Left colon (tissue), 2 donors: ENCODE results near the gene ZXDC. TPM values are rescaled to one million over a fixed set of nuclear protein-coding genes. Genes with fewer than 3 reads are reported as not detected.

Experiments
- ATAC-seq: fragments of 200-7000 bp; cut with Tn5 transposase; one replicate; pipeline ENCODE4 v1.9.1; 2020; ENCODE audit warnings: mild to moderate bottlenecking, moderate library complexity
- DNase-seq, 2 donors: peaks; one replicate each; pipeline ENCODE4 v3.0.0-alpha.2; 2020
- intact Hi-C, 2 donors: fragments of 100-400 bp; cut with DNase I in 1 of 2; cut with micrococcal nuclease in 1 of 2; formaldehyde crosslinking; loops; one replicate each; pipeline versions ENCODE4 v1.11.2 to v1.14.0; 2022; cut with DNase I, micrococcal nuclease
- total RNA-seq, 2 donors: library from RNA; stranded (reverse); fragmentation: NEBNext Ultra II Directional; extraction: Animal tissue kit (Norgen Biotek cat#: 25700); gene quantifications; one replicate each; pipeline ENCODE4 v1.2.1, GENCODE V29; 2021
- donor health status: DM: no; HTN: no; CAD: no.
- donor health status: DM: yes; HTN: yes; CAD: no.

The ZXDC gene
- total RNA-seq, 2 donors from 2014 or later, result 25.7 to 30.2 TPM

DNA sequence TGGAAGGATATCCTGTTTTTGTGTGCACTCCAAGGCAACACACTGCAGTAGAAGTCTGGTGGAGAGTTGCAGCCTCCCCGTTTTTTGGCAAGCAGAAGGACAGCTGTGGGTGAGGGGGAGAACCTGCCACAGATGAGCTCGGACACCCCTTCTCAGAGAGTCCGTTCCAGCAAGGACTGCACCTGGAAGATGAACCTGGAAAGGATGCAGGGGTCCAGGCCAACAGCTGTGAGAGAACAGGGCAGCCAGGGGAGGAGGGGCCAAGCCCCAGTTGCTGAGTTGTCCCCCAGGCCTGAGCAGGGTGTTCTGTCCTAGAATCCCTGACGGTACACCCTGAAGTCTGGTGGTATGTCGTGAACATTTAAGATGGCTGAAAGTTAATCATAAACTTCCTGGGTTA is 30.2 kb downstream of the ZXDC start:
- no peak for ATAC-seq
- DNase-seq, result no peak
- intact Hi-C loops, result no loop called here

DNA sequence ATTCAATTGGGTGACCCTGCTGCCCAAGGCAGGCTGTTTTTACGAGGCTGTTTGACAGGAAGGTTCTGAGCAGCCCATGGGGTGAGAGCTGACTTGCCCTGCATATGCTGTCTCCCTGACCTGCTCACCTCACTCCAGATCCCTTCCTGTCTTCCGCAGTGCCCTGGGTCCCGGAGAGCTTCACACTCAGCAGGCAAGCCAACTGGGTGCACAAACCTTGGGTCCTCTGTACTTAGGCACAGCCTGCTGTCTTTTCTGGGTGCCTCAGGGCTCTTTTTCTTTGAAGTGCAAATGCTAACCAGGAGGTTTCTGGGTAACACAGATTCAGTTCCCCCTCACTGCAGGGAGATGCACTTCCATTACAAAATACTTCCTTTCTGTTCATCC is 32.8 kb downstream of the ZXDC start:
- intact Hi-C loops, result no loop called here
- no peak for ATAC-seq
- no peak for DNase-seq

DNA sequence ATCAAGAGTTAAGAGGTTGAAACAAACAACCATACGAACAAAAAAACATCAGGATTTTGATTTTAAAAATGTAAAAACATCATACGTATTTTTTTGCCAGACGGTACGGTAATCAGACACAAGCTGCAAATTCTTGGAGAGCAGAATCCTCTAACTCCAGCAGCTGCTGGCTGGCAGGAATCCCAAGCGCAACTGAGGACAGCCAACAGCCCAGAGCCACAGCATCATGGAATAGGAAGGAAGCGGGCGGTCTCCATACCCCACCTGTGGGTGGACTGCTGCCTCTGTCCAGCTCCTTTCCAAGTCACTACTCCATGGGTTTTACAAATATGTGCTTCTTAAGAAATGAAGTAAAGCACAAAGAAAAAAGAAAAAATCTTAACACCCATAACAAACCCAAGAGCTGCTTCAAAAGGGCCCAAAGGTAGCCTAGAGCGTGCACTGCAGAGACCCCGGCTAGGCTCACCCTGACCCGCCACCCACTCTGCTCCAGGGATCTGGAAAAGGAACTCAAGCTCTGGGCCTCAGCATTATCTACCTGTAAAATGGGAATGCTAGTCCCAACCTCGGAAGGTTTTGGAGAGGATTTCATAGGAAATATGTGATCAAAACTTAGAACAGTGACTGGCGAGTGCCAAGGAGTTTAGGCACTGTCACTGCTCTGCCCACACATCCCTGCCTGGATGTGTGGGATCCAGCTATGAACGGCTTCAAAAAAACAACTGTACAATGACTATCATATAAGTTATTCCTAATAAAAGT is 33.4 kb downstream of the ZXDC start:
- DNase-seq, result no peak
- ATAC-seq, result no peak
- intact Hi-C loops, result no loop called here

GRCh38 chr3:126441256-126441880 is 34.3 kb downstream of the ZXDC start:
- intact Hi-C loops, result no loop called here
- ATAC-seq, result no peak
- DNase-seq, result no peak

DNA sequence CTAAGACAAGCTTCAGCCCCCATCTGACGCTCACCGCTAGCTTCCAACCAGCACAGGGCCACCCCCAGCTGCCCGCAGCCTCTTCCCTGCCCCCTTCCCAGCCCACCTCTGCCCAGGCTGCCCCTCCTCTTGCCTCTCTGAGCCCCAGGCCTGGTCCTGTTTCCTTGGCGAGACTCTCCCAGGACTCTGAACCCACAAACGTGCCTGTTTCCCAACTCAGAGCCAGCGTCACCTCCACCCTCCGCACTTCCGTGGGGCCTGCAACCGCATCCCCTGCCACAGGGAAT is 35.0 kb downstream of the ZXDC start:
- ATAC-seq (no peak), DNase-seq (no peak)
- intact Hi-C loops, result no loop called here

GRCh38 chr3:126439968-126440708 is 35.6 kb downstream of the ZXDC start:
- ATAC-seq, result no peak
- intact Hi-C loops, result no loop called here
- no peak for DNase-seq

DNA sequence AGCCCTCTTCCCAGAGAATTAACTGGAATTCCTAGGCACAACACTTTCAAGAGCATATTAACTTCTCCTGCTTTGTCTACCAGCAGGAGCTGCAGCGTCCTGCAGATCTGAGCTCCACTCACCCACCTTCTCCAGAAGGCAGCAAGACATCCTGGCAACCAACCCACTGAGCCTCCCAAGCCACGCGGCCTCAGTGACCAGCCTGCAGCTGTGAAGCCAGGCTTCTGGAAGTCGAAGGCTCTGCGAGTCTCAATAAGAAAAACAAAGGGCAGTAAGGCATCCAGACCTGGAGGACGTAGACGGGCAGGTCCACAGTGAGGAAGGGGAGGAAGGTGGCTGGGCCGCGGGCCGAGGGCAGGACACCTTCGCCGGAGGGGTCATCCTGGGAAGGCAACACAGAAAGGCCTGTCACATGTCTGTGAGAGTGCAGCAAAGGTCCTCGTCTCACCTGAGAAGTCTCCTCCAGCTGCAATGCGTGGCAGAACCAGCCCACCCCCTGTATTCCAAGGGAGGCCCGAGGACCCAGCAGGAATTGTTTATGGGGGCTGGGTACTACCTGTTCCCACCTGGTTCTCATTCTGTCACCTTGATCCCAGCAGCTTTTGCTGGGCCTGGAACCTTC is 36.2 kb downstream of the ZXDC start:
- DNase-seq (no peak), ATAC-seq (no peak)
- intact Hi-C loops, result no loop called here

GRCh38 chr3:126438746-126439145 is 36.9 kb downstream of the ZXDC start:
- intact Hi-C loops, result no loop called here
- DNase-seq (no peak), ATAC-seq (no peak)

GRCh38 chr3:126438186-126438585 is 37.5 kb downstream of the ZXDC start:
- intact Hi-C loops, result no loop called here
- DNase-seq (no peak), ATAC-seq (no peak)

GRCh38 chr3:126436826-126437717 is 38.6 kb downstream of the ZXDC start:
- no peak for DNase-seq
- intact Hi-C loops, result no loop called here
- no peak for ATAC-seq

GRCh38 chr3:126435456-126436315 is 40.0 kb downstream of the ZXDC start:
- intact Hi-C loops, result no loop called here
- no peak for ATAC-seq
- no peak for DNase-seq

DNA sequence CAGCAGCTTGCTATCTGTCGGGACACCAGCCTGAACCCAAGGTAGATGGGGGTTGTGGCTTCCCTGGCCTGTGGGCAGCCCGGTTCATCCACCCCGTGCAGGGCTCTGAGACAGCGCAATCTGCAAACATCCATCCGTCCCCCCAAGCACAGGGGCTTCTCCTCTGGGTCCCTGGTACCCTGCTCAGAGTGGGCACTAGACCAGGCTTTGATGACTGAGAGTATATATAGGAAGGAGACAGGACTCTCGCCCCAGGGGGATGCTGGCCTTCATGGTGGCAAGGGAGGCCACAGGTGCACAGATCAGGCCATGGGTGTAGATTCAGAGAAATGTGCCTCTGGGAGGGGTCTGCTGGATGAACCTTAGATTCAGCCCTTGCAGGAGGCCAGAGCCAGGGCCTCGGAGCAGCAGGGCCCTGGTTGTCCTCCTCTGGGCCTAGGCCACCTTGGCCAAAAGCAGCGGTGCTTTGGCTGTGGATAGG is 40.7 kb downstream of the ZXDC start:
- DNase-seq, result no peak
- ATAC-seq, result no peak
- intact Hi-C loops, result no loop called here

DNA sequence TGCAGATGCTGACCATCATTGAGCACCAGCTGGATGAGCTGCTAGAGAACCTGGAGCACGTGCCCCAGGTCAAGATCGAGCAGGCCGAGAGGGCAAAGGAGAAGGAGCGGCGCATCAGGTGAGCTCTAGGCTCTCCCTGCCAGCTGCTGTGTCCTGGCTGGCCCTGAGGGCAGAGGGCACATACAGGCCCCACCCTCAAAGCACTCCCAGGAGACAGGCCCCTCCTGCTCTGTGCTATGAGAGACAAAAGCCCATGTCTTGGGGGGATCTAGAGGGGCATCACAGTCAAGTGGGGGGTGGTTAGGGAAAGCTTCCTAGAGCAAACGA is 41.5 kb downstream of the ZXDC start:
- ATAC-seq (peak; percentile 40), DNase-seq (no peak)
- intact Hi-C loops, result no loop called here

- intact Hi-C loops, result no loop called here
- DNase-seq, result no peak
- ATAC-seq, result no peak
Observed at GRCh38 chr3:126433496-126434263, 42.0 kb downstream of the ZXDC start.

GRCh38 chr3:126433105-126433430 is 42.6 kb downstream of the ZXDC start:
- ATAC-seq (no peak), DNase-seq (no peak)
- intact Hi-C loops, result no loop called here

DNA sequence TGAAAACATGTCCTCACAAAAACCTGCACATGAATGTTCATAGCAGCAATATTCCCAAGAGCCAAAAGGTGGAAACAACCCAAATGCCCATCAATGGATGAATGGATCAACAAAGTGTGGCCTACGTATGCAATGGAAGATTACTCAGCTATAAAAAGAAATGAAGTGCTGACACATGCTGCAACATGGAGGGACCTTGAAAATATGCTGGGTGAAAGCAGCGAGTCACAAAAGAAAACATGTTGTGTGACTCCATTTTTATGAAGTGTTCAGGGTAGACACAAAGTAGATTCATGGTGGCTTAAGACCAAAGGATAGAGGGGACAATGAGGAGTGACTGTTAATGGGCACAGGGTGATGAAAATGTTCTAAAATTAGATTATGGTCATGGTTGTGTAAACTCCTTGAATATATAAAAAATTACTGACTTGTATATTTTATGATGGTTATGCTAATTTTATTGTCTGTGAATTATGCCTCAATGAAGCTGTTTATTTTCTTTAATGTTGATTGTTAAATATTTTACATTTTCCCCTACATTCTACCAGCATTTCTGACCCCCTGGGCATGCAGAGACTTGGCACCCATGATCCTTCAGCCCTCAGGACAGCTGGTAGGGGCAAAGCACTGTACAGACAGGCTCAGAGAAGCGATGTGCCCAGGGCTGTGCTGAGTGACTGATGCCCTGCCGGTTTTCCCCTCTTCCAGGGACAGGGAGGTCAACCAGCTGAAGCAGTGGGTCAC is 43.2 kb downstream of the ZXDC start:
- DNase-seq (no peak), ATAC-seq (no peak)
- intact Hi-C loops, result no loop called here

- intact Hi-C loops, result no loop called here
- ATAC-seq, result no peak
Observed at GRCh38 chr3:126431103-126431534, 44.6 kb downstream of the ZXDC start.

More at GRCh38 chr3:126431103-126431534, 44.6 kb downstream of the ZXDC start:
- no peak for DNase-seq
